Nephron progenitor cell (in vitro differentiated cells): Measurements from ENCODE around the gene SDHD.

Source experiments
- DNase-seq: peaks from one replicate; pipeline ENCODE4 v3.0.0; 2021
- H3K27ac Mint-ChIP-seq: 2 replicates; pipeline ENCODE4 v1.8.0; 2021; ENCODE audit warnings: mild to moderate bottlenecking, moderate library complexity, mixed read lengths
- H3K27me3 Mint-ChIP-seq: 2 replicates; pipeline ENCODE4 v1.8.0; 2021; ENCODE audit warnings: mild to moderate bottlenecking, low read depth, mixed read lengths; ENCODE audit not compliant: poor library complexity
- H3K36me3 Mint-ChIP-seq: 2 replicates; pipeline ENCODE4 v1.8.0; 2021; ENCODE audit warnings: low read depth, mixed read lengths
- H3K4me1 Mint-ChIP-seq: 2 replicates; pipeline ENCODE4 v1.8.0; 2021; ENCODE audit warnings: mixed read lengths
- H3K4me3 Mint-ChIP-seq: 2 replicates; pipeline ENCODE4 v1.8.0; 2021; ENCODE audit warnings: mild to moderate bottlenecking, moderate library complexity, mixed read lengths
- H3K9me3 Mint-ChIP-seq: 2 replicates; pipeline ENCODE4 v1.8.0; 2021; ENCODE audit warnings: mild to moderate bottlenecking, moderate library complexity, mixed read lengths
- CTCF ChIP-seq: fragments of 200-600 bp; sonication (generic); IDR thresholded peaks from 2 replicates; pipeline ENCODE4 v1.5.0; 2021; ENCODE audit warnings: antibody characterized with exemption

SDHD gene

DNA sequence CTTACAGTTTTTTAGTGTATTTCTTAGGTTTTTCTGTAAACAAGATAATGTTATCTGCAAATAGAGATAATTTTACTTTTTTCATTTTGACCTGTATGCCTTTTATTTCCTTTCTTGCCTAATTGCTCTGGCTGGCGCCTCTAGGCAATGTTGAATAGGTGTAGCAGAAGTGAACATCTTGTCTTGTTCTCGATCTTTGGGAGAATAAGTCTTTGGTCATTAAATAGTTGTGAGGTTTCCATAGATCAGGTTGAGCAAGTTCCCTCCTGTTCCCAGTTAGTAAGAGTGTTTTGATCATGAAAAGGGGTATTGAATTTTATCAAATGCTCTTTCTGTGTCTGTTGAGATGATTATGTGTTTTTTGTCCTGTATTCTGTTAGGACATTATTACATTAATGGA is 36.9 kb upstream of the SDHD start:
- H3K4me1 Mint-ChIP-seq = no peaks in the 10 kb centered on the region
- TF ChIP-seq CTCF = no peak
- peaks cover 92% of the 10 kb centered on the region for H3K36me3 Mint-ChIP-seq
- no peak overlapping the region for H3K27ac Mint-ChIP-seq
- peaks cover 29% of the 10 kb centered on the region for H3K9me3 Mint-ChIP-seq
- peaks cover 3% of the 10 kb centered on the region for H3K27me3 Mint-ChIP-seq
- DNase-seq = no peak
- no peak overlapping the region for H3K4me3 Mint-ChIP-seq

DNA sequence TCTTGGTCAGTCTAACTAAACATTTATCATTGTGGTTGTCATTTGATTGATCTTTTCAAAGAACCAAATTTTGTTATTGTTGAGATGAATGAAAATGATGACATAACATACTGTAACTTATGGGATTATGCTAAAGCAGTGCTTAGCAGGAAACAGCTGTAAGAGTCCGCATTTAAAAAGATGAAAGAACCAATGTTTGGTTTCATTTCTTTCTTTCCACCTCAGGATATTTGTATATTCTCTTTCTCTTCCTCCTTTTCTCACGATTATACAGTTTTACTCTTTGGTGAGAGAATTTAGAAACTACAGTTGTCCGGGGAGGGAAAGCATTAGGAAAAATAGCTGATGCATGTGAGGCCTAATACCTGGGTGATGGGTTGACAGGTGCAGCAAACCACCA is 36.0 kb upstream of the SDHD start:
- Mint-ChIP-seq H3K4me3 (no peak overlapping the region), H3K9me3 (peaks cover 29% of the 10 kb centered on the region), H3K4me1 (no peaks in the 10 kb centered on the region), H3K27ac (no peak overlapping the region), H3K36me3 (peaks cover 90% of the 10 kb centered on the region), H3K27me3 (peaks cover 3% of the 10 kb centered on the region)
- no peak for TF ChIP-seq CTCF
- DNase-seq = no peak

DNA sequence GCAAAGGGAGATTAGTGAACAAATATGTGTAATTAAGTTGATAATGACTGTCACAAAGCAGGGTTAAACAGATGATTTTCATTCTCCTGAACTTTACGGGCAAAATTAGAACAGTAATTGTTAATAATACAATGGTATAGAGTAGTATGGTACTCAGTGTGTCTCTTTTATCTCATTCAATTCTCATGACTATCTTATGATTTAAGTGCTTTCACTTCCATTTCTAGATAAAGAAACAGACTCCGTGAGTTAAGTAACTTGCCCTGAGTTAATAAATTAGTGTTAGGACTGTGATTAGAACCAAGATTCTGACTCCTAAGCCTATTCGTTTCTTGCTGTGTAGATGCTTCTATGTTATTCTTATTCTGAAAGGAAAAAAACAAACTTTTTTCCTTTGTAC is 34.9 kb upstream of the SDHD start:
- peaks cover 3% of the 10 kb centered on the region for H3K27me3 Mint-ChIP-seq
- no peak overlapping the region for H3K4me3 Mint-ChIP-seq
- H3K9me3 Mint-ChIP-seq = peaks cover 19% of the 10 kb centered on the region
- no peak for DNase-seq
- TF ChIP-seq CTCF = no peak
- H3K36me3 Mint-ChIP-seq = peaks cover 85% of the 10 kb centered on the region
- H3K4me1 Mint-ChIP-seq = no peaks in the 10 kb centered on the region
- H3K27ac Mint-ChIP-seq = no peak overlapping the region

DNA sequence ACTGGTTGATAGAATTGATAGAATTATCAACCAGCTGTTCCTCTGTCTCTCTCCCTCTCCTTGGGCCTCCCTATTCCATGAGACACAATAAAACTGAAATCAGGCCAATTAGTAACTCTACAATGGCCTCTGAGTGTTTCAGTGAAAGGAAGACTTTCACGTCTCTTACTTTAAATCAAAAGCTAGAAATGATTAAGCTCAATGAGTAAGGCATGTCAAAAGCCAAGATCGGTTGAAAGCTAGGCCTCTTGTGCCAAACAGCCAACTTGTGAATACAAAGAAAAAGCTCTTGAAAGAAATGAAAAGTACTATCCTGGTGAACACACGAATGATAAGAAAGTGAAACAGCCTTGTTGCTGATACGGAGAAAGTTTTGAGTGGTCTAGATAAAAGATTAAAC is 29.5 kb upstream of the SDHD start:
- Mint-ChIP-seq H3K4me3 (no peak overlapping the region), H3K4me1 (no peaks in the 10 kb centered on the region), H3K27ac (peak overlapping the region; percentile 31), H3K36me3 (peaks cover 63% of the 10 kb centered on the region), H3K27me3 (no peaks in the 10 kb centered on the region), H3K9me3 (no peaks in the 10 kb centered on the region)
- TF ChIP-seq CTCF = no peak
- DNase-seq = no peak

GRCh38 chr11:112058103-112058502 is 28.6 kb upstream of the SDHD start:
- no peak for DNase-seq
- no peaks in the 10 kb centered on the region for H3K9me3 Mint-ChIP-seq
- H3K36me3 Mint-ChIP-seq = peaks cover 66% of the 10 kb centered on the region
- H3K4me3 Mint-ChIP-seq = no peak overlapping the region
- no peak for TF ChIP-seq CTCF
- no peaks in the 10 kb centered on the region for H3K27me3 Mint-ChIP-seq
- H3K4me1 Mint-ChIP-seq = no peaks in the 10 kb centered on the region
- H3K27ac Mint-ChIP-seq = no peak overlapping the region

DNA sequence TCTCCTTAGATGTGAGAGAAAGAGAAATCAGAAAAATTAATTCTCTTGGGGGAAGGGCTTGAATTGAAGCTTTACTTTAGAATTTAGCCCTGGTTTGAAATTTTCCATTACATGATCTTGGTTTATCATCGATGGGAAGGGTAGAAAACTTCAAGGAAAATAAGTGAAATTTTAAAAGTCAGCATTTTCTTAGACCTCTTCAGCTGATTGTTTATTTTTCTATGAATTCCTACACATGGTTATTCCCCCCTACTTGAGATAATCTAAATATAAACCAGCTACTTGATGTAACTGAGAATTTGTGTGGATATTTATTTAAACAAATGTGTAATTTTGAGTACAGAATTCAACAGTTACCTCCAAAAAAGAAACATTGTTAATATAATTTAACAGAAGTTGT is 23.8 kb upstream of the SDHD start:
- no peak for DNase-seq
- Mint-ChIP-seq H3K27ac (no peak overlapping the region), H3K27me3 (no peaks in the 10 kb centered on the region), H3K4me3 (no peak overlapping the region), H3K9me3 (no peaks in the 10 kb centered on the region), H3K4me1 (no peaks in the 10 kb centered on the region), H3K36me3 (peaks cover 38% of the 10 kb centered on the region)
- no peak for TF ChIP-seq CTCF
